ENCODE measurements around the gene DGCR2.

The DGCR2 gene

DNA sequence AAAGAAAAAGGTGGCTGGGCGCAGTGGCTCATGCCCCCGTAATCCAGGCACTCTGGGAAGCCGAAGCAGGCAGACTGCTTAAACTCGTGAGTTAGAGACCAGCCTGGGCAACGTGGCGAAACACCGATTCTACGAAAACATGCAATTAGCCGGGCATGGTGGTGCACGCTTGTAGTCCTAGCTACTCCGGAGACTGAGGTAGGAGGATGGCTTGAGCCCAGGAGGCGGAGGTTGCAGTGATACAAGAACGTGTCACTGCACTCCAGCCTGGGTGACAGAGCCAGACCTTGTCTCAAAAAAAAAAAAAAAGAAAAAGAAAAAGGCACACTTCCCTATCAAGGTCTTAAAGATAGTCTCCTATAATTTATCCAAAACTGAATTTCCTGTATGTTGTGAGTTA is 39.4 kb downstream of the DGCR2 start:
- no peak overlapping the region for H3K9ac ChIP-seq (ENCODE audit: low read length)
- H3K9me3 ChIP-seq (ENCODE audit: insufficient read depth, low read length), result no peaks in the 10 kb centered on the region
- no peak overlapping the region for H2AFZ ChIP-seq (ENCODE audit: low read depth, low read length, severe bottlenecking)
- no peaks in the 10 kb centered on the region for H4K20me1 ChIP-seq (ENCODE audit: low read depth, low read length)
- no peak overlapping the region for H3K4me2 ChIP-seq (ENCODE audit: low read depth, low read length, poor library complexity, severe bottlenecking)
- H3F3A ChIP-seq (ENCODE audit: insufficient read depth), result no peaks in the 10 kb centered on the region
- no peak overlapping the region for H3K4me3 ChIP-seq (ENCODE audit: insufficient read depth, low read length, poor library complexity, severe bottlenecking)
- TF ChIP-seq CTCF (IDR thresholded peaks at IDR 0.05; ENCODE audit: insufficient read depth, low read length, poor library complexity, severe bottlenecking) (no peak), EZH2phosphoT487 (conservative IDR thresholded peaks at IDR 0.05; ENCODE audit: low read length) (no peak)
- H3K79me2 ChIP-seq (ENCODE audit: insufficient read depth, low read length), result no peaks in the 10 kb centered on the region
- no peaks in the 10 kb centered on the region for H3K27me3 ChIP-seq (ENCODE audit: low read length)
- H3K9me2 ChIP-seq (replicated peaks; ENCODE audit: insufficient read depth, low read length), result no peaks in the 10 kb centered on the region
- H3K36me3 ChIP-seq (ENCODE audit: low read length), result no peaks in the 10 kb centered on the region
- no peak overlapping the region for H3K27ac ChIP-seq (ENCODE audit: low read depth, low read length)

- no peaks in the 10 kb centered on the region for H3K9me3 ChIP-seq (ENCODE audit: insufficient read depth, low read length)
- no peaks in the 10 kb centered on the region for H4K20me1 ChIP-seq (ENCODE audit: low read depth, low read length)
- no peaks in the 10 kb centered on the region for H3K9me2 ChIP-seq (replicated peaks; ENCODE audit: insufficient read depth, low read length)
- TF ChIP-seq EZH2phosphoT487 (conservative IDR thresholded peaks at IDR 0.05; ENCODE audit: low read length) (no peak), CTCF (IDR thresholded peaks at IDR 0.05; ENCODE audit: insufficient read depth, low read length, poor library complexity, severe bottlenecking) (no peak)
- no peak overlapping the region for H2AFZ ChIP-seq (ENCODE audit: low read depth, low read length, severe bottlenecking)
- no peak overlapping the region for H3K4me3 ChIP-seq (ENCODE audit: insufficient read depth, low read length, poor library complexity, severe bottlenecking)
- no peaks in the 10 kb centered on the region for H3K36me3 ChIP-seq (ENCODE audit: low read length)
- no peaks in the 10 kb centered on the region for H3K27me3 ChIP-seq (ENCODE audit: low read length)
- H3K27ac ChIP-seq (ENCODE audit: low read depth, low read length), result no peak overlapping the region
- no peak overlapping the region for H3K9ac ChIP-seq (ENCODE audit: low read length)
- H3K4me2 ChIP-seq (ENCODE audit: low read depth, low read length, poor library complexity, severe bottlenecking), result no peak overlapping the region
- no peaks in the 10 kb centered on the region for H3K79me2 ChIP-seq (ENCODE audit: insufficient read depth, low read length)
- H3F3A ChIP-seq (ENCODE audit: insufficient read depth), result no peaks in the 10 kb centered on the region
Measured at GRCh38 chr22:19082101-19082500, 40.1 kb downstream of the DGCR2 start.

DNA sequence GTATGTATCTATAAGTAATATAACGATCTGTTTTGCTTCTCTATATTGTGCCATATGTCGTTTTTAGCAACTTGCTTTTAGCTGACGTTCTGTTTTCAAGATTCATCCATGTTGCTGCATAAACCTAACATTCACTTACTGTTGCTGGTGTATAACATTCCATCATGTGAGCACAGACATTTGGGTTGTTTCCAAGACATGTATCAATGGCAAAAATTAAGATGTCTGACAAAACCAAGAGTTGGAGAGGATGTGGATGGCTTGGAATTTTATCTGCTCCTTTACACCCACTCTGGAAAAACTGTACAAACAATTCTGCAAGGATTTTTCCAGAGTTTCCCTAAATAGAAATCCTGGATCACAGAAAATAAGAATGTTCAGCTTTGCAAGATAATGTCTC is 40.9 kb downstream of the DGCR2 start:
- Histone ChIP-seq H3K79me2 (ENCODE audit: insufficient read depth, low read length) (no peaks in the 10 kb centered on the region), H4K20me1 (ENCODE audit: low read depth, low read length) (no peaks in the 10 kb centered on the region), H3K36me3 (ENCODE audit: low read length) (no peaks in the 10 kb centered on the region), H3F3A (ENCODE audit: insufficient read depth) (no peaks in the 10 kb centered on the region), H3K27me3 (ENCODE audit: low read length) (no peaks in the 10 kb centered on the region), H3K9me3 (ENCODE audit: insufficient read depth, low read length) (no peaks in the 10 kb centered on the region), H3K9ac (ENCODE audit: low read length) (no peak overlapping the region), H3K4me3 (ENCODE audit: insufficient read depth, low read length, poor library complexity, severe bottlenecking) (no peak overlapping the region), H3K9me2 (replicated peaks; ENCODE audit: insufficient read depth, low read length) (no peaks in the 10 kb centered on the region), H2AFZ (ENCODE audit: low read depth, low read length, severe bottlenecking) (no peak overlapping the region), H3K4me2 (ENCODE audit: low read depth, low read length, poor library complexity, severe bottlenecking) (no peak overlapping the region), H3K27ac (ENCODE audit: low read depth, low read length) (no peak overlapping the region)
- TF ChIP-seq CTCF (IDR thresholded peaks at IDR 0.05; ENCODE audit: insufficient read depth, low read length, poor library complexity, severe bottlenecking), result no peak
- TF ChIP-seq EZH2phosphoT487 (conservative IDR thresholded peaks at IDR 0.05; ENCODE audit: low read length), result no peak

DNA sequence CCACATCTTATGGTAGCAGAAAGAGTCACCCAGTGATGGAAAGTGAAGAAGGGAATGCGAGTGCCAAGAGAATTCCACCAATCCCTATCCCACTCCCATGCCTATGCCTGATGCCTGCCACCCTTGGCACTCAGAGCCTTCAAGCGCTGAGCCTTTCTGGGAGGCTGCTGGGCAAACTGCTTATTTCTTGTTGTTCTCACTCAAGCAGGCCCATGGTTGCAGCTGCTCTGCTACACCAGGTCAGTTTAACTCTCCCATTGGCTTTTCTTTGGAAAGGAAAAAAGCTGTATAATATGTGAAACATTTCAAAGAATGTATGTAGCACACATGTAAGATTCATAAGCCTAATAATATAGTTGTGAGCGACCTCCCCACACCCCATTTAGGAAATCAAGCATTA is 41.4 kb downstream of the DGCR2 start:
- Histone ChIP-seq H3K9me2 (replicated peaks; ENCODE audit: insufficient read depth, low read length) (no peaks in the 10 kb centered on the region), H3K9me3 (ENCODE audit: insufficient read depth, low read length) (no peaks in the 10 kb centered on the region), H3K4me3 (ENCODE audit: insufficient read depth, low read length, poor library complexity, severe bottlenecking) (no peak overlapping the region), H3K27me3 (ENCODE audit: low read length) (no peaks in the 10 kb centered on the region), H3K9ac (ENCODE audit: low read length) (no peak overlapping the region), H3F3A (ENCODE audit: insufficient read depth) (no peaks in the 10 kb centered on the region), H4K20me1 (ENCODE audit: low read depth, low read length) (no peaks in the 10 kb centered on the region), H3K4me2 (ENCODE audit: low read depth, low read length, poor library complexity, severe bottlenecking) (no peak overlapping the region), H3K27ac (ENCODE audit: low read depth, low read length) (no peak overlapping the region), H3K79me2 (ENCODE audit: insufficient read depth, low read length) (no peaks in the 10 kb centered on the region), H3K36me3 (ENCODE audit: low read length) (no peaks in the 10 kb centered on the region), H2AFZ (ENCODE audit: low read depth, low read length, severe bottlenecking) (no peak overlapping the region)
- TF ChIP-seq CTCF (IDR thresholded peaks at IDR 0.05; ENCODE audit: insufficient read depth, low read length, poor library complexity, severe bottlenecking) (no peak), EZH2phosphoT487 (conservative IDR thresholded peaks at IDR 0.05; ENCODE audit: low read length) (no peak)
